GM12874 (cell line): ENCODE results near the gene PCDH7.

Experiments
- CTCF ChIP-seq: IDR thresholded peaks from 2 replicates; pipeline ENCODE4 v1.5.1; 2011; ENCODE audit warnings: low read depth, mild to moderate bottlenecking, control low read depth, low read length, moderate library complexity; ENCODE audit not compliant: insufficient read depth

PCDH7 gene

DNA sequence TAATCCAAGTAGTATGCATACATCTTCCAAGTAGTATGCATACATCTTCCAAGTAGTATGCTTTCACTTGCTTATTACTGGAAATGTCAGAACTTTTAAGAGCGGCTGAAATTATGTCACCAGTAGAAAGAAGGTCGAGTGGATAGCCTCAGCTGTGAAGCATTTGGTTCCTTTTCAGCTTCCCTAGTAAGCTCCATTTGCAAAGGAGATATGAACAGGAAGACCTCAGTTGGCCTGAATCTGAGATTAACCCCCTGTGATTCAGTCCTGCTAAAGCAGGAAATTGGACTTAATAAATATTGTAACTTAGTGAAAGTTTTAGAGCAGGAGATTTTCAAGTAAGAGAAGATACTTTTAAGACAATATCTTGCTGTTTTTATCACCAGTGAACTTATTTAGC is 48.1 kb downstream of the PCDH7 start:
- no peak for TF ChIP-seq CTCF

- TF ChIP-seq CTCF: no peak
These were observed 48.9 kb downstream of the PCDH7 start for GRCh38 chr4:30769093-30769492.

DNA sequence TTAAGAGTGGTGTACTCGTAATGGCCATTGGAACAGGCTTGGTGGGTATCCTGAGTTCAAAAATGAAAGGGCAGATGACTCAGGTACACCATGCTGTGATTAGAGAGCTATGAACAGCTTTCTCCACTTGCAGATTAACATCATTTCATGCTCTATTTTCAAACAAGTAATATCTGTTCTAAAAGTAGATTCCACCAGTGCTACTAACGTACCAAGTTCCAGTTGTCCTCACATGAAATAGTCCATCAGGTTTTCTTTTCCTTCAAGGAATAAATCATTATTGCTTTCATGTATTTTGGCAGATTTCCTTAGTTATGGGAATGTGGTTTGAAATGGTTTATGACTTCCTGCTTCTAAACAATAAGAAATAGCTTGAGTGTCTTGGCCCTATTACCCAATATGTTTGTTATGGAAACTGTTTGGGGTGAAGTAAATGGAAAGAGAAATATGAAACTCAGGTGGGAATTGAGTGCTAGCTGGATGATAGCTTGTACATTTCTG is 49.9 kb downstream of the PCDH7 start:
- TF ChIP-seq CTCF: no peak

DNA sequence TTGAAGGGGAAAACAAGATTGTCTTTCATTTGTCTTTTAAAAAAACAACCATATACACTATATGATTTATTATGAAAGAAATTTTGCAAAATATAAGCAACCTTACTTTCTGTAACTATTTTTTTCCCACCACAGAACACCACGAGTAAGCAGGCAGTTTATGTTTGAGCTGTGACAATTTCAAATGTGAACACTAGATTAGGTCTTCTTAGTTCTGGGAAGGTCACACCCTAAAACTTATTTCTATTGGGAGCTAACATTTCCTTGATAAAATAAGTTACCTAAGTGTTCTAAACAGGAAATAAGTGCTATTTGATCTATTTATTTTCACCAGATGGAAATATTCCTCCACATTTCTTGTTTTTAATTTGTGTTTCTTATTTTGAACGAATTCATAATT is 50.6 kb downstream of the PCDH7 start:
- TF ChIP-seq CTCF: no peak

DNA sequence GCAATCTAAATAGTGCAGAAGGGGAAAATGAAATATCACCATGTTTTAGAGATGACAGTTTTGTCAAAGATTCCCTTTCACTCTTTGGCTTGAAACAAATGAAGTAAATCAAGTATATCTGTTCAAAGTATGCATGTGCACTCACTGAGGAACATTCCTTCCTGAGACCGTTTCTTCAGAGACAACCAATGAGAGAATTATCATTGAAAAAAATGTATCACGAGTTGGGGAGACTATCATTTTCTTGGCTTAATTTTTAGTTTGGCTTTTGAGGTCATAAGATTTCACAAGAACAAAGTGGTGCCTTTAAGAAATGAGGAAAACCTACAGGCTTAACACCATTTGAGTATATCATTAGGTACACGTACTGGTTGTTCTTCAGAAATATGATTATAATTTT is 56.3 kb downstream of the PCDH7 start:
- TF ChIP-seq CTCF: no peak

DNA sequence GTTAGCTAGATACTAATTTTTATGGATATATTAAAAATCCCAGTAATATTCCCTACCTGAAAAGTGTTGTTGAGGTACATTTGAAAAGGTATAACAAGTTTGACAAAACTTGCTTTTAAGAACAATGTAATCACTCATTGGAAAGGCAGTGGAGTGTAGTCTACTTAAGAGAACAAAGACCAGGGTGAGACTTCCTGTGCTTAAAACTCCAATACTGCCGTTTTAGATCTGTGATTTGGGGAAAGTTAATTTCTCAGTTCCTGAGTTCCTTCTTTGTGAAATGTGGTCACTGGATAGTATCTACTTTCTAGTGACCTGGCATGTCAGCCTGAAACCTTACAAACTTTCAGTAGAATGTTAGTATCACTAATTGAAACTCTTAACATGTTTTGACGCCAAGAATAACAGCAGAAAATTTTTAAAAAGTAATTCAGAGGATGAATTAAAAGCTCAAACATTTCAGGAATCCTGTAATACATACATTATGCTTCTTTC is 56.8 kb downstream of the PCDH7 start:
- TF ChIP-seq CTCF: no peak
